Fibroblast of skin of right quadriceps (primary cell): ENCODE data around the gene FYB2.
A peak's percentile ranks its signal among the peaks of the same experiment; 100 is the strongest.
"Not testable (repeated sequence)": the region's sequence is repeated elsewhere in the genome, so short reads cannot be mapped to it uniquely, and the experiment has no call there.

Source experiments
- DNase-seq: peaks from one replicate; pipeline ENCODE4 v3.0.0-alpha.2; 2013

Gene FYB2

DNA sequence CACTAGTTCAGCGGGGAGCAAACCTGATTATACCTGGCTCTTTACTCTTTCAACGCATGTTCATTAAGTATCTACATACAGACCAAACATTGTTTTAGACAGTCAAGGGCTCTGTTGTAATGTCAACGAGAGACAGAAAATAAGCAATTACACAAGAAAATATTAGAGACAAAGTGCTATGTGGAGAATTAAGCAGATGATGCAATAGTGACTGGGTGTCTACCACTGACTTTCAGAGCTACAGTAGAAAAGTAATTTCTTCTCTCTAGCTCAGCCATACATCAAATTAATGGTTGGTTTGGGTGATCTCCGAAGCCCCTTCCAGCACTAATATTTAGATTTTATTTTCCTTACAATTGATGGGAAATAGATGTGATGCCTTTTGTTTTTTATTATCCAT lies 23.3 kb downstream of the FYB2 start:
- no peak for DNase-seq

DNA sequence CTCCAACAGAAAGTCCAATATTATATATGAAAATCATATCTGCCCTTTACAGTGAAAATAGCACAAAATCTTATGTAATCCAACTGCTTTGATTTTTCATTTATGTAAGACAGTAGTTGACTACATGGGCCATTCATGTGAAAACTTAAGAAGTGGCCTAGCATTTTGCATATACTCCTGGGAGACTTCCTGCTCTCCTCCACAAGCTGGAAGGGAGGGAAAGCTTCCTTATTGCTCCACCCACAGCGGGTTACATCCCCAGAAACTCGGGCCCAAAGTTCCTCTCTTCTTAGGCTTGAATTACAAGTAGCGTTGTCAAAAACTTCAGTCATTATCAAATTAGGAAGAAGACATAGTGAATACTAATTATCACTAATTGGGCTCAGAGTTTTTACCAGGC lies 29.2 kb downstream of the FYB2 start:
- no peak for DNase-seq

DNA sequence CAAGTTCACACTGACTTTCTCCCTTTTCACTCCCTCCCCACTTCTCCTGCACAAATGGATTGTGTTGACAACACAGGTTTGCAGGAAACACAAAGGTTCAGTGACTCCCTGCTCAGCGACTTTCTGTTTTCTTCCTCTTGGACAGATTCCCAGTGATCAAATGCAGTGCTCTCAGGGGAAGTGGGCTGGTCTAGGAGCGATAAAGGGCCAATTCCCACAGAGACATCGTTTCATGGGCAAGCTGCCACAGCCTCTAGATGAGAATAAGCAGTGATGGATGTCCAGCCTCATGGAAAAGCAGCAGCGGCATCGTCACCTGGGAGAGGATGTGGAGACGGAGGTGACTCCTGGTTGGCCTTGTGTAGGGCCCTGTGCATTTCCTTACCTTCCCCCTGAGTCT lies 30.6 kb downstream of the FYB2 start:
- peak; percentile 4 for DNase-seq

DNA sequence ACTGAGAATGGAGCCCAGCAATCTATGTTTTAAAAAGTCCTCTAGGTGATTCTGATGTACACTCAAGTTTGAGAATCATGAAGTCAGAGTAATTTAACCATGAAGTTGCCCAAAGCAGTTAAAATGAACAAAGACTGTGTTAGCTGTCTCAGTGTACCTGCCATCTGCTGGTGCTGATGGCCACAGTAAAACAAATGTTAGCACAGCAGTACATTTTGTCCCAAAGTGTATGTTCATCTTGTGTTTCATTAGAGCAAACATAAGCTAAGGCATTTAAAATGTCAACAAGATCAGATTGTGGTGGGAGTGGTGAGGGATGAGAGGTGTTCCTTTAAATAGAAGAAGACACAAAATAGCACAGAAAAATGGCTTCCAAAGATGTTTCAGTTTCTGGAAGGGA lies 31.1 kb downstream of the FYB2 start:
- DNase-seq = no peak

DNA sequence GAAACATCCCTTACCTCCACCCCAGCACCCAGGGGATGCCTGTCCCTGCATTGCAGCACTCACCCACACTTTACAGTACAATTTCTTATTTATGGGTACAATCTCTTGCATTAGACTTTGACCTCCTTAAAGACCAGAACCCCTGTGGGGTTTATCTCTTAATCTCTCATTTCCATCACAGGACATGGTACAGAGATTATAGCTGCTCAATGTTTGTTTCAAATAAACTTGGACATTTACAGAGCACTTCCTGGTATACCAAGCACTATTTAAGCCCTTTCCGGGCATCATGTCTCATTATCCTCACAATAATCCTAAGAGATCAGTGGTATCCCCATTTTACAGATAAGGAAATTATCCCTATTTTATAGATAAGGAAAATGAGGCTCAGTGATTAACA lies 31.9 kb downstream of the FYB2 start:
- DNase-seq = no peak

DNA sequence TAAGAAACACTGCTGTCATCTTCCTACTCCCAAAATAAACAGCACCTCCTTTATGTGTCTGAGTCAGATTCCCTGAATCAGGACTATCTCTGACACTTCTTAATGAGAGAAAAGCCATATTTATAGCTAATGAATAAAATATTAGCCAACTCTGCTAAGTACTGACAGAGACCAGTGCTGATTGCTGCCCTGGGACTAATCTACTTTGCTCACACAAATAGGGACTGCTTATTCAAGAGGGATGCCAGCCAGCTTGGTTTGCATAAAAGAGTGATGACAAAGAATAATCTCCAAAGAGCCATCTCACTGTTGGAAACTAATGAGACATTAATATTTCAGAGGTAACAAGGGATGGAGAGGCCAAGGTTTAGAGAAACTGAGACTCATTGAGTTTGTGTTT lies 36.4 kb downstream of the FYB2 start:
- no peak for DNase-seq

DNA sequence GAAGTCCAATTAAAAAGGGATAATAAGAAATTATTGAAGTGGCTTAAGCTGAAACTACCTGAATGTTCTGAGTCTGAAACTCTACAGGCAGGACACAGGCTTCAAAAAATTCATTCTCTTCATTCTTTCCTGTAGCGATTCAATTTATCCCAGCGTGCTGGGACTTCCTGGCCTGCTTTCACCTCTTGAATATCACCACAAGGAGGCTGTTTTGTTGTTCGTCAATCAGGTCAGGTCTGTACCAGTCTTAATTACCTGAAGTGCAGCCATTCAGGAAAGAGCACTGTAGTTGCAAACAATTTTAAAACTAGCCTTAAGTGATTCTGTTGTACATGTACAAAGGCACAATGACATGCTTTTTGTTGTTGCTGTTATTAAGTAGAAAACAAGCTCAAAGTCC lies 38.4 kb downstream of the FYB2 start:
- DNase-seq = no peak

DNA sequence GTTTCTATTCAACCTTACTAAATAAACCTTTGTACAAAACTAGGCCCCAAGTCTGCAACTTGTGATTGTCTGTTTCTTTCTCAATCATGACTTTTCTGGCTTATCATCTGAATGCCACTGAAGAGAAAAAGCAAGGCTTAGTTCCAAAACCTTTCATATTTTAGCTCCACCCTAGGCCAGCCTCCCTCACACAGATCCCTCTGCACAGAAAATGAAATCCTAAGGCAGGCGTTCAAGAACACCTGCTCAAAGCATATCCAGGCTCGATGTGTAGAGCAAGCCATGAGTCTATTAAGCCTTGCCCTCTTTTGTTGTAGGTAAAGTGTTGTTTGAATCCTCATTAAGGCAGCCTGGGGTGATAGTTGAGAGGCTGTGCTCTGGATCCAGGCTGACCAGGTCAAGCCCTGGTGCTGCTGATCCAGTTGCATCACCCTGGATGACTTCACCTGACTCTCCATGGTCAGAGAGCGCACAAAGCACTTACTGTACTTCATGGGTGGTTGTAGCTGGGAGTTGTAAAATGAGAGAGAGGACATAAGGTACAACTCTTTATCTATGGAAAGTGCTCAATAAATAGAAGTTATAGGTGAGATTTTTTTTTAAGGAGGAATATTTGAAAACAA lies 39.0 kb downstream of the FYB2 start:
- no peak for DNase-seq

DNA sequence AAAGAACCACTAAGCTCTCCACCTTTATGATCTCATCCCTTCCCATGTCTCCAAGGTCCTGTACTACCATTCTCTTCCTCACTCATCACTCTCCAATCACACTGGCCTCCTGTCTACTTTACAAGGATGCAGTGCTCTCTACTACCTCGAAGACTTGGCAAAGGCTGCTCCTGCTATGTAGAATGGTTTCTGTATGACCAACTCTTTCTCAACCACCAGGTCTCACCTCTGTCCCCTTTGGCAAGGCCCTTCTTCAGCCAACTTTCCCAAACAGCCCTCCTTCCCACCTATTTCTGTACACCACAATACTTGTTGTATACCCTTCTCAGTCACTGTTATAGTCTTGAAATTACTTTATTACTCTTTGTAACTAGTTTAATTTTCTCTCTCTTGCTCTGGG lies 41.2 kb downstream of the FYB2 start:
- no peak for DNase-seq

DNA sequence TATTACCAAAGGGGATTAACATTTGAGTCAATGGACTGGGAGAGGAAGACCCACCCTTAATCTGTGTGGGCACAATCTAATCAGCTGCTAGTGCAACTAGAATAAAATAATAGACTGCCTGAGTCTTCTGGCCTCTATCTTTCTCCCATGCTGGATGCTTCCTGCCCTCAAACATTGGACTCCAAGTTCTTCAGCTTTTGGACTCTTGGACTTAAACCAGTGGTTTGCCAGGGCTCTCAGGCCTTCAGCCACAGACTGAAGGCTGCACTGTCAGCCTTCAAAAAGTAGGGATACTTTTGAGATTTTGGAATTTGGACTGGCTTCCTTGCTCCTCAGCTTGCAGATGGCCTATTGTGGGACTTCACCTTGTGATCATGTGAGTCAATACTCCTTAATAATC lies 44.5 kb downstream of the FYB2 start:
- not testable (repeated sequence) for DNase-seq

DNA sequence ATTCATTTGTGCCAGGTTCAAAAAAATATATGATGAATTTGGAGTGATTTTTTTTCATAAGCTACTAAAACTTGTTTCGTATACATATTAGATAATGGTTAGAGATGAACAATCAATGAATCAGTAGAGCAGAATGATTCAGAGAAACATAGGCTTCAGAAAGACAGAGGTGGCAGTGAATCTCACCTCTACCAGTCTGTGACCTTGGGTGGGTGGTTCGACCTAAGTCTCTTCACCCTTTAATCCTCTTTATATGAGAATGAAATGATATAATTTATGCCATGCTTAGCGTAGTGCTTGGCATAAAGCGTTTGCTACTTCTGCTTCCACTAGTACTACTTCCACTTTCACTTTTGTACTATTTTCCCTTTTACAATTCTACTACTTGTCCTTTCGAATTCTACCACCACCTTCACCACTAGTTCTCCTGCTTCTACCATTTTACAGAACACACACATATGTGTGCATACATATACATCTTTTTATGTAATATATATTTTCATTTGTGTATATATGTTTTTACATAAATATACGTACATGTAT lies 45.1 kb downstream of the FYB2 start:
- DNase-seq = no peak

DNA sequence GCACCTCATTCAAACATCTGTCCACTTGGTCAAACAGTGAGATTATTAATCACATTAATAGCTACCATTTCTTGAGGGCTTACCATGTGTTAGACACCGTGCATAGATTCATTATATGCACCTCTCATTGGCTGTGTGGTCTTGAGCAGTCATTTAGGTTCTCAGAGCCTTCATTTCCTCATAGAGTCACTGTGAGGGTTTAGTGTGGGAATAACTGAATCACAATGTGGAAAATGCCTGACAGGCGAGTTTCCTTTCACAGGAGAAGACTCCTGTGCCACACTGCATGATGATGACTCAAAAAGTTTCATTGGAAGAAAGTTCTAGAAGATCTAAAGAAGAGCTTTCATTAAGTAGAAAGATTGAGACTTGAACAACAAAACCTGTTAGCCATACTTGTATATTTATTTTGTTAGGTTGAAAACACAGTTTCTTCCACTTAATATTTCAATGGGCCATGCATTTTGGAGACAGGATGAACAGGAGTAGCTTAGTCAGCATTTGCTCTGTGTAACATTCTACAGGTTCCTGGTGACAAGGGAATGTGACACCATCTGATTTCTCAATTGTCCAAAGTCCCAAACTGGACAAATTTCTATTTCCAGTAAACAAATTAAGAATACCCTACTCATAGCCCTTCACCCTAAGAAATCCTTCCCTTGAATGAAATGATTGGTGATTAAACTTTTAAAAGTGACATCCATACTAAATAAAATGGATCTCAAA lies 45.7 kb downstream of the FYB2 start:
- peak; percentile 11 for DNase-seq

DNA sequence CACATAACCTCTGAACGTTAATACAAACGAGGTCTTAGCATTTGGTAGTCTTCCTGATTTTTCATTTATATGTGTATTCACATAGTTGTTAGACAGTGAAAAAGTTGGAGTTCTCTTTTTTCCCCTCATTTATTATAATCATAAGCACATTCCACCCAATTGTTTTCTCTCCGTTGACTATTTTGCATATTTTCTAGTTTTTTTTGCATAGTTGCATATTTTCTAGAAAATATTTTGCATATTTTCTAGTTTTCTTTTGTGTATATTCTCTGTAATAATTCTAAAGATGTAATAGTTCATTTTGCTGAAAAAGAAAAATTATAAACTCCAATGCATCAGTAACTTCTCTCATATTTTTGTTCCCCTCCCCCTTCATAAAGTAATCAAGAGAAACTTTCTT lies 47.5 kb downstream of the FYB2 start:
- DNase-seq = no peak

DNA sequence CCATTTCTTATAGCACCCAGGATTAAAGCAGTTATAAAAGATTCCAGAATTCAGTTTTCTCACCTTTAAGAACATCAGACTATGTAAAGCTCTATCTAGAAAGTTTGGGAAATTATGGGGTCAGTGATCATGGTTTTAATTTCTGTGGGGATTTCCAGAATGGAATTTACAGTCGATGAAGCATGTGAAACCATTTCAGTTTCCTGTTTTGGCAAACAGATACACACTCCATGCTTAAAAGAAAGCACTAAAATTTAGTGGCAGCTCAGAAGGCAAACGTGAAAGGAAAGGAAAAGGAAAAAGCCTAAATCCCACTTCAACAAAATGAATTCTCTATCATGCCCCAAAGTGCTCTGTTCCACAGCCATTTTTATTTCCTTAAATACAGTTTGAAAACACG lies 60.4 kb downstream of the FYB2 start:
- DNase-seq = no peak

DNA sequence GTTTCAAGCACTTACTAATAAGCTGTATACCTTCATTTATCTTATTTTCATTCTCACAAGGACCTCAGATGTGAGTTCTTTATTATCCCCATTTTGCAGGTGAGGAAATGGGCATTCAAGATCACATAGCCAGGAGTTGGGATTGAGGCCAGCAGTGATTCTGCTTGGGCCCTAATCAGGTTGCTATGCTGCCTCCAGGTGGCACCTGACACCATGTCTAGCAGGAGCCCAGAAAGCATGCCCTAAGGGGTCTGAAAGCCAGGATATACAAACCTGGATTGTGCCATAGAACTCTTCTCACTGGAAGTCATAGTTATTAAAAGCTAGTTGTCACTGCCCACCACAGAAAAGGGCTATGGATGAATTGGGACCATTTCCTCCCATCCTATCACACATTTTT lies 61.1 kb downstream of the FYB2 start:
- no peak for DNase-seq

DNA sequence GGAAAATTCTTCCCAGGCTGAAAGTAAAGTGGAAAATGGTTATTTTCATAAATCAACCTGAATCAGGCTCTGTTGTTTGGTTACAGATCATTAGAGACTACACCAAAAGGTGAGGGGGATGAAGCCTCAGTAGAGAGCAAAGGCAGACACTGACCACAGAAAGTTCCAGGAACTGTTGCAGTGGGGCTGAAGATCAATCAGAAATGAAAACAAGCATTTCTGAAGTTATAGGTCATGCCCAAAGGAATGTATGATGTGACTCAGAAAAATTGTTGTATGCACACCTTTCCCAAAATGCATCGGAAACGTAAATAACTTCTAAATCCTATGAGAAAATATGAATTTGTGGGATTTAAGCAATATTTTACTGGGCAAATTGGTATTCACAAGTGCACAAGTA lies 63.3 kb downstream of the FYB2 start:
- DNase-seq = no peak

DNA sequence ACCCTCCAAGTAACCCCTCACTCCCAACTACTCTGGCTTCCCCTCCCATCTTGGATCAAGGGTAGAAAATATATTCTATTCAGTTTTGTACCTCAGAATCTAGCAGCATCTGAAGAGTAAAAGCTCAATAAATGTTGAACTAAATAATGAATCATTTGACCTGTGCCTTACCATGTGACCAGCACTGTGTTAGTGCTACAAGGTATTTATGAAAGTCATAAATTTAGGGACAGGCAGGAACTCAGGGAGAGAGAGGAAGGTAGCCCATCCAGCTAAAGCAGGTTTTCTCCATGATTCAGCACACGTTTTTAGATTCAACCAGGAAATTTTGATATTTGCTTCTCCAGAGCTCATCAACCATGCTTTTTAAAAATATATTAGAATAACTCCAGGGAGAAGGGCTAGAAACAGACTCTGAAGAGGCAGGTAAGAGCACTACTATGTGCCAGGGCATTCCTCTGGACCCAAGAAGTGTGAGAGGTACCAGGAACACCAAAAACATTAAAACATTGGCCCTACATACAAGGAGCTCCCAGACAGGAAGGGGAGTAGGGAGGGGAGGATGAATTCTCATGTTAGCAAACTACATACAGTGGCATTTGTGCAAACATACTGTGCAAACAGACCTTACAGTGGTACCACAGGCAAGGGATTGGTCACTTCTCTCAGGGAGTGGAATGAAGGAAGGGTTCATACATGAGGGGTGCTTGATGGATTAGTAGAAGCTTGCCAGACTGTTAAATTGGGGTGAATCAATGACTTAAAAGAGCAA lies 64.3 kb downstream of the FYB2 start:
- DNase-seq = no peak

DNA sequence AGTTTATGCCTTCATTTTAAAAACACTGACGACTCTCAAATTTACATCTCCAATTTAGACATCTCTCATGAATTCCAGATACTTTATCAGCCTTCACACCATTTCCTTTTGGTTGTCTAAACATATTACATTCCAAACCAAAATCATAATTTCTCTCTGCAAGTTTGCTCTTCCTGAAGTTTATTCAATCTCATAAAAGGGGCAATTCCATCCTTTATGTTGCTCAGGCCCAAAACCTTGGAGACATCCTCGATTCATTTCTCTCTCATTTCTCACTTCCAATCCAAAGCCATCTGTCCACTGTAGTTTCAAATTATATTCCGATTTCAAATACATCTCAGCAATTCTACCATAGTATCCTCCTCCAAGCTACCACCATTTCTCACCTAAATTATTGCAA lies 74.0 kb downstream of the FYB2 start:
- DNase-seq = no peak

DNA sequence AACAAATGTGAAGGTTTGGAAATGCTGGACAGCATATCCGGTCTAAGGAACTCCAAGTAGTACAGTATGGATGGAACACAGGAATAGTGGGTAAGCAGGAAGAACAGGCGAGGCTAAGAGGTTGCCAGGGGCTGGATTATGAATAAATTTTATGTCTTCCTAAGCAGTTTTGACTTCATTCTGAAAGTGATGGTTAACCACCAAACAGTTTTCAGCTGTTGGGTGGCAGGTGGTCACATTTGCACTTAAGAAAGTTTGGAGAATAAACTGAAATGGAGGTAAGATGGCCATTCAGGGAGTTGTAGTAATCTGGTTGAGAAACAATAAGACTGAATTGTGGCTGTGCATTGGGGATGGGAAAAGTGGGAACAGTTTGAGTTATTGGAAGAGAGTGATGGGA lies 90.2 kb downstream of the FYB2 start:
- DNase-seq = no peak

DNA sequence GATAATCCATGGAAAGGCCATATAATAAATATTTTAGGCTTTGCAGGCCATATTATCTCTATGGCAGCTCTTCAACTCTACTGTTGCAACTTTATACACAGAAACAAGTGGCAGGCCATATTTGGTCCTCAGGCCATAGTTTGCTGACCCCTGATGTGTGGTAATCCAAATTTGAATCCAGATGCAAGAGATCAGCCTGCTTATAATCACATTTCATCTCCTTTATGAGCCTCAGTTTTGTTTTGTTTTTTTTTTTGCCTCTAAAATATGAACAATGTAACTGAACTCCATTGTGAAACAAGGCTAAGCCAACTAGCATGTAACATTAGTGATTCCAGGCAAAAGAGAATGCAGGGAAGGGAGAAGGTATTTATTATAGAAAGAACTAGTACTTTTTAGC lies 92.5 kb downstream of the FYB2 start:
- no peak for DNase-seq

DNA sequence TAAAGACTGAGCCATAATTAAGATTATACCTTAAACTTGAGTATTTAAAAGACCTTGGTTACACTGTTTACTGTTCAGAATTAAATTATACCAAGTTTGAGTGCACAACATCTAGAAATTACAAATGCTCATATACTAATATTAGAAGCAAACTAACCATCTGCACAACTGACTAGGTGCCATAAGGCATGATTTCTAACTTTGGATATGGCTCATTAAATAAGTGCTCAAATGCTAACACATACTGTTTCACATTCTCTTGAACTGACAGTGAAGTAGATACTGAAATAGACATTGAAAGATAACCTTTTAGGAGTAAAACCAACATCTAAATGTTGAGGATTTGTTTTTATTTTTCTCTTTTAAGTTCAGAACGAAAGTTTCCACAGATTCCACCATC lies 100.0 kb downstream of the FYB2 start:
- no peak for DNase-seq

DNA sequence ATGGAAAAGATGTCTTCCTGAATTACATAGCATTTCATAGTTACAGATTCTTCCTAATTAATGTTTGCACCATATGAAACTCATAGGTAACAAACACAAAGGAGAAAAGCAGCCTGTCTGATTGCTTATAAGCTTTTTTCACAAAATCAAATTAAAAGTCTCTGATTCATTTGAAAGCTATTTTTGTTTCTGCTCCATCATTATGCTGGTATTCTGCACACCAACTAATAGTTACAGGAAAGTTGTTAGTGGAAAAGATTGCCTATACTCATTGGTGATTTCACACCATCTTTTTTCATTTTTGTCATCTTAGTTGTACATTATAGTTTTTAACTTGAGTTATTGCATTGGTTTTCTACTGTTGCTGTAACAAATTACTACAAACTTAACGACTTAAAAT lies 104.0 kb downstream of the FYB2 start:
- DNase-seq = peak; percentile 57

DNA sequence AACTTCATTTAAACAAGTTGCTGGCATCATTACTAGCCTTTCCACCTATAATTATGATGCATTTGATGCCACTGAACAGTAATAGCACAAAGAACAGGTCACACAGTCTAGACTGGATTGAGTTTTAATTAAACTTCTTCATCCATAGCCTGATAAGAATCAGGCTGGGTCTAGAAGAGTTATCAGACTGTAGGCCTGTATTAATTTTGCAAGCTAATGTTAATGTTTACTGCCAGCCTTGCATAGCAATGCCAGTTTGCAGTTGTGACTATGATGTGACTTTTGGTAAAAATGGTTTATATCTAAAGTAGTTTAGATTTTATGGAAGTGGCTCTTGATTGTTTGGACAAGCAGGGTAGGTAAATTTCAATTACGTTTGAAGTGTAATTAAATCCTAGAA lies 106.1 kb downstream of the FYB2 start:
- DNase-seq = no peak

DNA sequence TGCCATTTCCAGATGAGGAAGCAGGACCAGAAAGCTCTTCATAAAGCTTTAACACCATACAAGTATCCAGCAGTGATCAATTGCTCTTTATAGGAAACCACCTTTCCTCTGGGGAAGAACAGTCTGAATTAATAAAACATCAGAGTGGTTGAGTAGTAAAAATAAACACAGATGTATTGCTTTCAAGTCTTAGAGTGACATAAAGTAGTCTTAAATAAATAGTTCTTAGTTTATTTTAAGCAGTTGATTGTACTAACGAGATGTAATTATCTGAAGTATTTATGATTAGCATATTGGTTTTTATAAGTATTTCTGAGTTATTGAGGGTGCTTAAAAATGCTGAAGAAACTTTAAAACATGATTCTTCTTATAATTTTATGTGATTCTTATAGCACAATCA lies 107.1 kb downstream of the FYB2 start:
- DNase-seq = no peak
